Right hindlimb (tissue), 1 donor: Measurements from ENCODE around the gene FBXL16.
"Not testable (repeated sequence)": the region's sequence is repeated elsewhere in the genome, so short reads cannot be mapped to it uniquely, and the experiment has no call there.

ENCODE experiments used
- DNase-seq: peaks from one replicate; pipeline ENCODE4 v3.0.0-alpha.2; 2018

FBXL16 gene, protein sequence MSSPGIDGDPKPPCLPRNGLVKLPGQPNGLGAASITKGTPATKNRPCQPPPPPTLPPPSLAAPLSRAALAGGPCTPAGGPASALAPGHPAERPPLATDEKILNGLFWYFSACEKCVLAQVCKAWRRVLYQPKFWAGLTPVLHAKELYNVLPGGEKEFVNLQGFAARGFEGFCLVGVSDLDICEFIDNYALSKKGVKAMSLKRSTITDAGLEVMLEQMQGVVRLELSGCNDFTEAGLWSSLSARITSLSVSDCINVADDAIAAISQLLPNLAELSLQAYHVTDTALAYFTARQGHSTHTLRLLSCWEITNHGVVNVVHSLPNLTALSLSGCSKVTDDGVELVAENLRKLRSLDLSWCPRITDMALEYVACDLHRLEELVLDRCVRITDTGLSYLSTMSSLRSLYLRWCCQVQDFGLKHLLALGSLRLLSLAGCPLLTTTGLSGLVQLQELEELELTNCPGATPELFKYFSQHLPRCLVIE

DNA sequence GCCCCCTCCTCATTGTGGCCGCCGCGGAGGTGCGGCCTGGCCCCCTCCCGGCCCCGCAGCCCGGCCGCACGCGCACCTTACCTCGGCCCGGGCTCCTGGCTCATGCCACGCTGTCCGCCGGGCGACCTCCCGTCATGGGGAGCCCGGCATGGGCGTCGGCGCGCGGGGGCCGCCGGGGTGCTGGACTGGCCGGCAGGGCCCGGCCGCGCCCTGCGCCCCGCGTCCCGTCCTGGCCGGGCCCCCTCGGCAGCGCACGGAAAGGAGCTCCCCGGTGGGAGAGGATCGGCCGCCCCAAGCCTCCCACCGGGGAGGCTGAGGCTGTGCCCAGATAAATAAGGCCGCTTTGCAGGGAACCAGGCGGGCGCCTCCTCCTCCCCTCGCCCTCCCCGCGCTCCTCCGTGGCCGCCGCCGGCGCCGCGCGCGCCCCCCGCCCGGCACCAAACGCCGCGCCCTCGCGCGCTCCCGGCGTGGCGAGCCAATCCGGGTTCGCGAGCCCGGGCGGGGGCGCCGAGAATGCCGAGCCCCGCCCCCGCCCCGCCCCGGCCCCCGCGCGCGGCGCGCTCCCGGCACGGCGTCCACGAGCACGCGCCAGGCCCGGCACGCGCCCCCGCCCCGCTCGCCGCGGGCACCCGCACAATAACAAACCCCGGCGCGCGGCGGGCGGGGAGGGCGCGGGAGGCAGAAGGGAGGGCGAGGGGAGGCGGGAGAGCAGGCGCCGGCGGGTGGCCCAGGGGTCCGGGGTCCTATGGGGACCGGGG lies at the start of gene FBXL16:
FBXL16 (minus strand) TSS at position 371 of the 758 bp plus-strand sequence. CDS start 8,396 bp downstream, outside the sequence.
- no peak for DNase-seq

DNA sequence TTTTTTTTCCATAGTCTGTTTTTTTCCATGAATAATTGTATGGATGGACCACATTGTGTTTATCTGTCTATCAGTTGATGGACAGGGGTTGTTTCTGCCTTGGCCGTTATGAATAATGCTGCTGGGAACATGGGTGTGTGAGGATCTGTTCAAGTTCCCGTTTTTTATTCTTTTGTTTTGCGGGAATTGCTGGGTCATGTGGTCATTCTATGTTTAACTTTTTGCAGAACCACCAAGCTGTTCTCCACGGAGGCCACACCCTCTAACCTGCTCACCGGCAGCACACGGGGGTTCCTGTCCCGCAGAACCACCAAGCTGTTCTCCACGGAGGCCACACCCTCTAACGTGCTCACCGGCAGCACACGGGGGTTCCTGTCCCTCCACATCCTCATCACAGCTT lies 49.1 kb upstream of the FBXL16 start:
- no peak for DNase-seq

DNA sequence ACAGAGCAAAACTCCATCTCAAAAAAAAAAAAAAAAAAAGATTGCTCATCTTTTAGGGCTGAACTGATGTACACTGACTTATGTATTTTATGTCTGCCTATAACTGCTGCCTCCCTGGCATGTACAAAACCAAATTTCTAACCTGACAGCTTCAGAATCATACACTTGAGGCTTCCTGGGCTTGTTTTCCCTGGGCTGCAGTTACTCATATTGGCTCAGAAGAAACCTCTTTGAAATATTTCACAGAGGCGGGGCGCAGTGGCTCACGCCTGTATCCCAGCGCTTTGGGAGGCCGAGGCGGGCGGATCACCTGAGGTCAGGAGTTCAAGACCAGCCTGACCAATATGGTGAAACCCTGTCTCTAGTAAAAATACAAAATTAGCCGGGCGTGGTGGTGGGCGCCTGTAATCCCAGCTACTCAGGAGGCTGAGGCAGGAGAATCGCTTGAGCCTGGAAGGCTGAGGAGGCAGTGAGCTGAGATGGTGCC lies 48.6 kb upstream of the FBXL16 start:
- DNase-seq = not testable (repeated sequence)

DNA sequence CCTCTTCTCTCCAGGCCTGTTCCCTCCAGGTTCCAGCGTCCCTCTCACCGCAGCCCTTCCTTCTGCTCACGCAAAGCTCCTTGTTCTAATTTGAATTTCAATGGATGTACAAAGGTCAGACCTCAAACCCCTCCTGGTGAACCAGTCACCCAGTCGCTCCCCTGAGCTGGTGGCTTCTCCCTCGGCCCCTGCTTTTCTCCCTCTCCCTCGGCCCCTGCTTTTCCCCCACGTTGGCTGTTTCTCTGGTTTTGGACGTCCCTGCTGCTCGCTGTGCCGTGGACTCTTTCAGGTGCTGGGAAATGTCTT lies 46.4 kb upstream of the FBXL16 start:
- DNase-seq = no peak

DNA sequence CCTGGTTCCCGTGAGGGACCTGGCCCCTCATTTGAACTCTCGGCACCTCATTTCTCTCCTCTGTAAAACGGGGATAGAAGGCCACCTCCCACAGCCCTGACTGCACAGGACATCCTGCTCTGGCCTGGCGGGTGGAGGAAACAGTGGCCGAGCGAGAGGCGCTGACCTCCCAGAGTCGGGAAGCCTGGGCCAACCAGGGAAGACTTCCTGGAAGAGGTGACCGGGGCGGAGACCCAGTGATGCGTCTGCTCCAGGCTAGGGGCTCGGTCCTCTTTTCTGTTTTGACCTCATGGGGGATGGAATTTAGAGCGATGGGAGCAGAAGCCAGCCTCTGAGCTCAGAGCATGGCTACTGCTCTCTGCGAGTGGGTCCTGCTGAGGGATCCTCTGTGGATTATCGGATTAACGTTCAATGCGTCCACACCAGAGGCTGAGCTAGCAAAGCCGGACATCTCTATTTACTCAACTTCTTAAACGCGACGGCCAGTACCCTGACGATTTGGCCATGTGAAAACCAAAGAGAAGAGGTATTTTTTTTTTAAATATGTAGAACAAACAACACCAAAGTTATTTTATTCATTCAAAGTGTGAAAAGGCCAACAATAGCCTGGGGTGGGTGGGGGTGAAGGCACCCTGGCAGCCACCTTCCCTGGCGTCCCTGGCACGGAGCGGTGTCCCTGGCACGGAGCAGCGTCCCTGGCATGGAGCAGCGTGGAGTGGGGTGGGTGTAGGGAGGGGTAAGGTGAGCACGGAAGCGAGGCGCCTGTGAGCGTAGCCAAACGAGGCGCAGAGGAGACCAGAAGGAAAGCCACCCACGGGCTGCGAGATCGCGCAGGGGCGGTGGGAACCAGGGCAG lies 45.8 kb upstream of the FBXL16 start:
- no peak for DNase-seq

DNA sequence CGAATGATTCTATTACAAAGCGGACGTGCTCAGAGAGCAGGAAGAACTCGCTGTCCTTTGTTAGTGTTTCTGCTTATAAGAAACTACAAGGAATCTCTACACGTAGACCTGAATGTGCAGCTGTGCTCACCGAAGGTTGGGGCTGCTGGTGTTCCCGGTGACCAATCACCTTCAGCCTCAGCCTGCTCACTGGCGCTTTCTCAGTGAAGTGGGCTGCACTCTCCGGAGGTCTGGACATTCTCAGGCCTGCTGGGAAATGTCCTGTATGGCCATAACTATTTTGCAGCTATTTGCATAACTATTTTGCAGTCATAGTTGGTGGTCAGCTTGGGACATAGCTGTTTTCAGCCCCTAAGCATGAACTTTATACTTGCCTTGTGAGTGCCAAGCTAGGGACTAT lies 44.9 kb upstream of the FBXL16 start:
- no peak for DNase-seq

DNA sequence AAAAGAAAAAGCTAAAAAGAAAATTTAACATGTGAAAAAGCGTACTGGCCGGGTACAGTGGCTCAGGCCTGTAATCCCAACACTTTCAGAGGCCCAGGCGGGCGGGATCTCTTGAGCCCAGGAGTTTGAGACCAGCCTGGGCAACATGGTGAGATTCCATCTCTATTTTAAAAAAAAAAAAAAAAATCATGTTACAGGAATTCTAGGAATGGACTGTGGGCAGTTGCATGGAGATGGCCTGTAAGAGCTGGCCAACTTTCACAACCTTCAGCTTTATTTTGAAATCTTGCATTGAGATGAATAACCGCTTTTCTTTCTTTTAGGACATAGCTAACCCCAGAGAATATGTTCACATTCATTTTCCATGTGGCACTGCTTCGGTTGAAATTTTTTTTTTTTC lies 43.4 kb upstream of the FBXL16 start:
- DNase-seq = no peak

DNA sequence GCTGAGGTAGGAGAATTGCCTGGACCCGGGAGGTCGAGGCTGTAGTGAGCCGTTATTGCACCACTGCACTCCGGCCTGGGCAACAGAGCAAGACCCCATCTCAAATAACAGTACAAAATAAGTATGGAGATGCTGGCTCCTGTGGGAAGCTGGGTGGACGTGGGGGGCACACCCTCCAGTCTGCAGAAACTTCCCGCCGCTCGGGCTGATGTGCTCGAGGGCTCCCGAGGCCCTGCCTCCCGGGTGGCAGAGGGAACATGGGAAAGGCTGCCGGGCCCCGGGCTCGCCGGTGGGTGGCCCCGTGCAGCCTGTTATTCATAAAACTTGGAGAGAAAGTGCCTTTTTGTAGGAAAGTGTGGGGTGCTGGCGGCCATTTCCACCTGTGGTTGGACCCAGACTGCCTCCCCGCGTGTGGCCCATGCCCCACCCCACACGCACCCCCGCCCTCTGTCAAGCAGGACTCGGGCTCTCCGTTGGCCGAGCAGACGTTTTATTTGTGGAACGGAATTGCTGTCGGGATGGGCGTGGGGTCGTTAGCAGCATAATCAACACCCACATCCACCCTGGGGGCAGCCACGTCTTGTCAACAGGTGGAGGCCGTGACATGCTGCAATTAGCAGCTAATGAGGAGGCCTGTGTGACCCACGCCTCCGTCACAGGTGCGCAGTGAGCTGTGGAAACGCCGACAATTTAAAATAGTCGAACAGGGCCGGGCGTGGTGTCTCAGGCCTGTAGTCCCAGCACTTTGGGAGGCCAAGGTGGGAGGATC lies 42.6 kb upstream of the FBXL16 start:
- no peak for DNase-seq

DNA sequence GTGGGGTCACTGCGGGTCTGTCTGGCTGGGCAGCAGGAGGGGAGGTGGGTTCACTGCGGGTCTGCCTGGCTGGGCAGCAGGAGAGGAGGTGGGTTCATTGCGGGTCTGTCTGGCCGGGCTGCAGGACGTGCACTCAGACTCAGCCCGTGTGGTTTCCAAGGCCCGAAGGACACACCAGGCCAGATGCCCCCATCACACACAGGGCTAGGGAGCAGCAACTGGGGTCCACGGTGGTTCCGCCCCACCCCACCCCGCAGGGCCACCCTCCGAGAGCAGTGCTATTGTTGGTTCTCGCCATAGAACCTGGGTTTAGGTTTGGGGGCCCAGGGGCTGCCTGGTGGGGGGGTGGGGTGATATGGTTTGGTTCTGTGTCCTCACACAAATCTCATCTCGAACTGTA lies 41.0 kb upstream of the FBXL16 start:
- no peak for DNase-seq

DNA sequence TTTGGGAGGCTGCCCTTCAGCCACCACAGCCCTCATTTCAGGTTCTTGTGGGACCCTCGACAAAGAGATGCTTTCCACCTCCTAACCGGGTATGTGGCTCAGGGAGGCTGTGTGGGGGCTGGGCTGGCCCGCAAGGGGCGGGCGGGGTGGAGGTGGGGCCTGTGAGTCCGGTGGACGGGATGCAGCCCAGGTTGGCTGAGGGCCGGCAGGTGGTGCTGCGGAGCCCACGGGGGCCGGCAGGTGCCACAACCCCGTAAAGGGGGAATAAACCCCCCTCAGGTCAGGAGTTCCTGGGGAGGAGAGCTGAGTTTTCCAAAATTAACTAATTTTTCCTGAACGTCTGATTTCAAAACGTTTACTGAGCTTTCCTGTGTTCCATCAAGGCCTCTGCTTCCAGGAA lies 40.1 kb upstream of the FBXL16 start:
- no peak for DNase-seq

DNA sequence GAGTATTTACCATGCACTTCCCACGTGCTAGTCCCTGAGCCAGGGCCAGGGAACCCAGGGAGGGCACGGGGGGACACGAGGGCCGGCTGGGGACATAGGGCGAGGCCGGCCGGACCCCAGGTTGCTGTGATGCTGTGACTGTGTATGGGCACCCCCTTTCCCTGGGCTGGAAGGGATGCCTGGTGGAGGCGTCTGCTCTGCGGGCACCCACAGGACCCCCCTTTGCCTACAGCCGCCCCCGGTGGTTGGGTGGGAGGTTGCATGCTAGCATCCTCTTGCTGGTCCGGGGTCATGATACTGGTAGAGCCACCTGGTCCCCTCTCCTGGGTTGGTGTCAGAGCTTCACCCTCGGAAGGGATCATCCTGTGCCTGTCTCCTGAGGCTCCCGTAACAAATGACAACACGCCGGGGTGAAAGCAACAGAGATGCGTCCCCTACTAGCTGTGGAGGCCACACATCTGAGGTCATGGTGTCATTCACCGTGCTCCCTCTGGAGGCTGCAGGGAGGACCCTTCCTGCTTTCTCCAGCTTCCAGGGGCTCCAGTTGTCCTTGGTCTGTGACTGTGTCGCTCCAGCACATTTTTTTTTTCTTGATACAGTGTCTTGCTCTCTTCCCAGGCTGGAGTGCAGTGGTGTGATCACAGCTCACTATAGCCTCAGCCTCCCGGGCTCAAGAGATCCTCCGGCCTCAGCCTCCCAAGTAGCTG lies 38.3 kb upstream of the FBXL16 start:
- DNase-seq = no peak

DNA sequence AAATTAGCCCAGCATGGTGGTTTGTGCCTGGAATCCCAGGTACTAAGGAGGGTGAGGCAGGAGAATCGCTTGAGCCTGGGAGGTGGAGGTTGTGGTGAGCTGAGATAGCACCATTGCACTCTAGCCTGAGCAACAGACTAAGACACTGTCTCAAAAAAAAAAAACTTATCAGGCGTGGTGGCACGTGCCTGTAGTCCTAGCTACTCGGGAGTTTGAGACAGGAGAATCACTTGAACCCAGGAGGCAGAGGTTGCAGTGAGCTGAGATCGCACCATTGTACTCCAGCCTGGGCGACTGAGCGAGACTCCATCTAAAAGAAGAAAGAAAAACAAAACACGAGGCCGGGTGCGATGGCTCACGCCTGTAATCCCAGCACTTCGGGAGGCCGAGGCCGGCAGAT lies 37.3 kb upstream of the FBXL16 start:
- not testable (repeated sequence) for DNase-seq

DNA sequence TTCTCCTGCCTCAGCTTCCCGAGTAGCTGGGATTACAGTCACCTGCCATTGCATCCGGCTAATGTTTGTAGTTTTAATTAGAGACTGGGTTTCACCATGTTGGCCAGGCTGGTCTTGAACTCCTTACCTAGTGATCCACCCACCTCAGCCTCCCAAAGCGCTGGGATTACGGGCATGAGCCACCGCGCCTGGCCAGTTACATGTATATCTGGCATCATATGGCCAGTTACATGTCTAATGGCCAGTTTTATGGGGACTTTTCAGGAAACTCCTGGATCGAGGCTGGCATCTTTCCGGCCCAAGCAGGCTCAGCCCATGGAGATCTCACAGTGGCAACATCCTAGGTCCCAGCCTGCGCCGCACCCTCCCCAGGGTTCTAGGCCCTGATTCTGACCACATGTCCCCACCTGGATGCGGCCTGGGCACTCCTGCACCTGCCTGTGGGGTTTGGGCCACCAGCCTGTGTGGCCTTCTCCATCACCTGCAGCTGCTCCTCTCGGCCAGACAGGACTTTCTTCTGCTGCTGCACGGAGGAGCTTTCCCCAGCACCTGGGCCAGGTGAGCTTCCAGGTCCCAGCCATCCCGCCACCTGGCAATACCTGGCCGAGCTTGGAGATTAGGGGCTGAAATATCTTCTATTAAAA lies 36.5 kb upstream of the FBXL16 start:
- no peak for DNase-seq

DNA sequence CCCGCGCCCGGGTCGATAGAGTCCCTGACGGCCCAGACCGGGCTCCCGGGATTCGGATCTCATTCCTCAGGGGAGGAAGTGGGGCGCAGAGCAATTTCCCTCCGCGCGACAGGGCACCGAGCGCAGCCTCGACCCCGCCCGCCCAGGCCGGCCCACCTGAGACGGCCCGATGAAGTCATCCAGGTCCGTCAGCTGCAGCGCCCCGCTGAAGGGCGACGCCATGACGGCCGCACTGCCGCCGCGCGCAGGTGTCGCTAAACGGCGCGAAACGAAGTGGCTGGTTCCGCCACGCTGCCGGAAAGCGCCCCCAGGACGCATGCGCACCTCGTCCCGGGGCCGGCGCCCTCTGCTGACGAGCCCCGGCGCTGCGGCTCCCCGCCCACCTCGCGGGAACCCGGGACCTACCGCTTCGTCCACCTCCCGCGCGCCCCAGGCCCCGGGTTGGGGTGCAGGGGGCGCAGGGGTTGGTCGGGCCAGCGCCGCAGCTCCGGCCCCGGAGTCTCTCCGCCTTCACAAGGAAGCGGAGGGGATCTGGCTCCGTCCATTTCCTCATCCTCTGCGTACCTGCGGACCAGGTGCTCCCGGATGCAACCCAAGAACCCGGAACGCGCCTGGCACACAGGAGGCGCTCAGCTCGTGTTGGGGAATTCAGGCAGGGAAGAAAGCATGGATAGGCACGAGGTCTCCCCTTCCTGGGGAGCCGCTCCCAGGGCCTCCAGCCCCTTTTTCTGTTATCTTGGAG lies 35.3 kb upstream of the FBXL16 start, which contains the start of gene CIAO3:
CIAO3 (minus strand) TSS at position 234 of the 742 bp plus-strand sequence; CDS start at position 222, 12 bp downstream.
- peak; percentile 89 for DNase-seq

DNA sequence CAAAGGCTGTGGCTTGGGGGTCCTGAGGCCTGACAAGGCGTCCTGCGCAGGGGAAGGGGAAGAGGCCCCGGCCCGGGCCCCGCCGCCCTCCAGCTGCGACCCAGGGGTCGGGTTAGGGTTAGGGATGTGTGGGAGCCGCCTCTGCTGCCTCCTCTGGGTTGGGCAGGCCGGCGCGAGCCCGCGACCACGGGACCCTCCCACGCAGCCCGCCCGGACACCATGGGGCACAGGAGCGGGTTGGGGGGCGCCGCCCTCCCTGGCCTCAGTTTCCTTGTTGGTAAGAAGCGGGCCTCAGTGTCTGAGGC lies 34.8 kb upstream of the FBXL16 start:
- no peak for DNase-seq

DNA sequence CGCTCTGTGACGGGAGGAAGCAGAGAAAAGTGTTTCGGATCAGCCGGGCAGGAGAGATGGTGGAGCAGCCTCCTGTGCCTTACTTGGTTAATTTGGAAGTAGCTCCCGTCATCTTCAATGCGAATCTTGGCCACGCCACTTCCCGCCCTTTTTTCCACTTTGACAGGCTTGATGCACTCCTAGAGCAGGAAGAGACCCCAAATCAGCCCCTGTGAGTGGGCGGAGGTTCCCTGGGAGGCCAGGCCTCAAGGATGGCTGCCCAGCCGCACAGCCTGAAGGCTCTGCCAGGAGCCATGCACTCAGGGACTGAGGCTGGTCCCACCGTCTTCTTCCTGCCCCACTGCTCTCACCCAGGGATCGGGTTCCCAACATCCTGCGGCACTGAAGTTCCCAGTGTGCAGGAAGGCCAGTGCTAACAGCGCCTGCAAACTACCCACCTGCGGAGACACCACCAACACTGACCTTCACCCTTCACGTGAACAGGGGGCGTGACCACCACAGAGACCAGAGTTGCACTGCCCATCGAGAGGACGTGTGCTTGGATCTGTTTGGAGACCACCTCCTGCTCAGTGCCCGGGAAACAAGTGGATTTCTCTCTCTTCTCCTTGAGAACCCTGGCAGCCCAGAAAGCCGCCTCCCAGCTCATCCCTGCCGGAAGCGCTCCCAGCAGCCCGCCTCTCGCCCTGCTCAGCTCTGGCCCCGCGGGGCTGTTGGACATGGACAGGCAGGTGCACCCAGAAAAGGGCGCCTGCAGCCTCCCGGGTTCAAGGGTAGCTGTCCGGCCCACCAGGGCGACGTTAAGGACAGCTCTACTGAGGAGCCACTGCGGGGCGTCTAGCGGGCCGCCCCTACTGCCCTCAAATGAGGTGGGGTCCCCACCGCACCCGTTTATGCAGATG lies 34.2 kb upstream of the FBXL16 start:
- no peak for DNase-seq

DNA sequence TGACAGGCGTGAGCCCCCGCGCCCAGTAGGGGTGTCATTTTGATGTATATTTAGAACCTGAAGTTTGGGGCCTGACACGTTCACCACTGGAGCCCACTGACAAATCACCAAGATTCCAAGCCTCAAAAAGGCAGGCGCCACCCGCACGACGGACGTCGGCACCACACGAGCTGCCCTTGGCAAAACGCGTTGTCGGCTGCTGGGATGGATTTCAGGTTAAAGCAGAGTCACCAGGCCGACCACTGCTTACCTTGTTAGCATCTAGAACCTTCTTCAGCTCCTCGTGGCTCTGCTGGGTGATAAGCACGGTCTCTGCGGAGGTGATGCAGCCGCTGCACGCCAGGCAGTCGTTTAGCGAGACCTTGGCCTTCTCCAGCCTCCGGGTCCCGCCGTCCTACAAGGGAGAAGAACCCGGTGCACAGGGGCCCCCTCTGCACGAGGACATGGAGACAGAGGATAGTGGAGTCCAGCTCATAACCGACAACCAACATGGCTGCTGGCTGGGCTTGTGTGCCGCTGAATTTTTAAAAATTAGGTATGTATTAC lies 31.4 kb upstream of the FBXL16 start:
- DNase-seq = no peak

DNA sequence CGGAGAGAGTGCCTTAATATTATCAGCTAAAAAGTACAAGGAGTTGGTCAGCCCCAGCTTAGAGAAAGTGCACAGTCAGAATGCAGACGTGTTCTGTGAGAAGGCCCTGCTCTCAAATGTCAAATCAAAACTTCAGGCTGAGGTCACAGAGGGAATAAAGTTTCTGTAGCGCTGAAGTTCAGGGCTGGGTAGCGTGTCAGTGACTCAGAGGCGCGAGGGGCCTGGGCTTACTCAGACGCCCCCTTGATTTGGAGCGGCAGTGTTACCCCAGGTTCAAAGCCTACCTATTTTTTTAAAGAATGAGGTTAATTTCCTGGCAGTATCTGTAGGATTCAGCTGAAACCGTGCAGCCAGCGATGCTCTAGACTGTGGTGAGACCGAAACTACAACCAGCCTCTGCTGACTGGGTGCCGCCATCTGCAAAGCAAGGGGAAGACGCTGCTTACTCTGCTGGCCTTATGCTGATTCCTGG lies 30.4 kb upstream of the FBXL16 start:
- DNase-seq = no peak
